Pulmonary artery endothelial cell (primary cell): ENCODE measurements around the gene MAFG. TPM values are rescaled to one million over a fixed set of nuclear protein-coding genes. Genes with fewer than 3 reads are reported as not detected.
A peak's percentile ranks its signal among the peaks of the same experiment; 100 is the strongest.

Source experiments
- DNase-seq: peaks from one replicate; pipeline ENCODE4 v3.0.0-alpha.2; 2011; ENCODE audit warnings: low read depth, low spot score
- total RNA-seq: library from RNA; depleted of rRNA; stranded (reverse); fragments of >200 nt; gene quantifications from 2 replicates; pipeline ENCODE4 v1.2.3, GENCODE V29; 2014

Gene MAFG
- total RNA-seq, 1 donor from 2014 or later: 18.3 TPM

DNA sequence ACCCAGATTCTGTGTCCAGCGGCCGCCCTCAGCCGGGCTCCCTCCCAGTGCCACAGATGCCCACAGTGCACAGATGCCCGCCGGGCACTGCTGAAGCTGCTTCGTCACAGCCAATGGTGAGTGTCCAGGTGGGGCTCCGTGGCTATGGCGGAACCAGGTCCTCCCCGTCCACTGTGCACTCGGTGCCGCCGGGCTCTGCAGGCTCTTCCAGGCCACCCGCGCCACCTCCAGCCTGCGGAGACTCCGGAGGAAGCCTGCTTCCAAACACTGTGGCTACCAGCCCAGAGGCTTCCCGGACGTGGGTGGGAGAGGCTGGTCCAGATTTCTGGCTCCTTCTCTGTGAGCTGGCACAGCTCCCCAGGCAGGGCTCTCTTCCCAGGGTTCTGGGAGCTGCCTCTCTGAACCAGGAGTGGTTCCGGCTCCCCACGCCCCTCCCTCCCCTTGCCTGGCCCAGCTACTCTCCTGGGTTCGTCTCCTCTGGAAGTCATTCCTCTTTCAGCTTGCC is 12.4 kb upstream of the MAFG start:
- DNase-seq: no peak

DNA sequence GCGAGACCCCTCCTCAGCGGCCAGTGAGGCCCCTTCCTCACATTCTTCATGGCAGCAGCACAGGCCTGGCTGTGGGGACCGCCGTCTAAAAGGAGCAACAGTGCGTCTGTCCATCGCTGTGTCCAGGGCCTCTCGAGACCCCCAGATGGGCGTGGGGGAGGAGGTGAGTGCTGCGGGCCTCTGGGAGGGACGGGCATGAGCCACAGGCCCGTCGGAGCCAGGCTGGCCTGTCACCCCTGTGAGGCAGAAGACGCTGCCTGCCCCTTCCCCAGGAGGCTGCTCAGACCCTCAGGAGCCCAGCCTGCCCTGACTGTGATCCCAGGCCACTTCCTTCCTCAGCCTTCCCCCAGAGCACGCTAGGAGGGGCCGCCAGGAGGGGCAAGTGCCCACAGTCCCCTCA is 11.7 kb upstream of the MAFG start:
- no peak for DNase-seq

DNA sequence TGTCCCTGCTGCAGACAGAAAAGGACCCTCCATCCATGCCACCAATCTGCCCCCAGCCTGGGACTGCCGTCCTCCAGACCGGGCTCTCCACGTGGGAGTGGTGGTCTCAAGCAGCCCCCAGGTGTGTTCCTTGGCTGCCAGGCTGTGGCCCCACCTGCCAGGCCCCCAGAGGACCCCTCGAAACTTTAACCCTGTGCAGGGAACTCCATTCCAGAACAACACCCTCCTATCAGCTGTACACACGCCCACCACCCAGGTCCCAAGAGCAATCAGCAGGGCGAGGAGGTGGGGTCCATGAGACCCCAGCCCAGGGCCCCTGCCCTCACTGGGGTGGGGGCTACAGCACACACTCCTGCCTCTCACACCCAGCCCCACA is 8.2 kb upstream of the MAFG start:
- DNase-seq: no peak

DNA sequence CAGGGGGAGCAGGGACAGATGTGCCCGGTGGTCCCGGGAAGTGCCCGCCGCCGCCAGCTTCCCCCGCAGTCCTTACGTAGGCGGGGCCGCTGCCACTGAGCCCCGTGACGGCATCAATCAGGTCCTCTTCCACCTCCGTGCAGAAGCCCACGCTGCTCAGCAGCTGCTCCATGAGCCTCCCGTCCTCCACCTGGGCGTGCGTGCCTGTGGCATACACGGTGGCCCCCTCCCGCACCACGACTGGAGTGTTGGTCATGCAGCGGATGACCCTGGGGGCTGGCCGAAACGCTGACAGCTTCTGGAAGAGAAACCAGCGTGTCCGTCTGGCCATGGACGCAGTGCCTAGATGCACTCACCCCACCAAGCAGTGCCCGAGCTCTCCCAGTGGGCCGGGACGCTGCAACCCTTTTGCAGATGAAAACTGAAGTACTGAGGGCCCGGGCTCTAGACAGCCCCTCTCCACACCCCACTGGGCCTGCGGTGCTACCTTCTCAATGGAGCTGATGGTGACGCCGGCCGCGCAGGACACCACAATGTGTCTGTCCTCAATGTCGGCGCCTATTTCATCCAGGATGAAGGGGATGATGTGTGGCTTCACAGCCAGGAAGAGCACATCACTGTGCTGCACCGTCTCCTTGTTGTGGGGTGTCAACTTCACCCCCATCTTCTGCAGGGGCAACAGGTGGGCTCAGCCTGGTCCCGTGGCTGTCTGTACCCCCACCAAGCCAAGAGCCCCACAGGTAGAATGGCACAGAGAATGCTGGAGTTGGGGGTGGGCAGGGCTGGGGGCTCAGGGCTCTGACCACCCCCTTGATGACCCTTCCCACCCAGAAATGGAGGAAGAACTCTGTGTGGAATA is 7.5 kb upstream of the MAFG start:
- DNase-seq: no peak

DNA sequence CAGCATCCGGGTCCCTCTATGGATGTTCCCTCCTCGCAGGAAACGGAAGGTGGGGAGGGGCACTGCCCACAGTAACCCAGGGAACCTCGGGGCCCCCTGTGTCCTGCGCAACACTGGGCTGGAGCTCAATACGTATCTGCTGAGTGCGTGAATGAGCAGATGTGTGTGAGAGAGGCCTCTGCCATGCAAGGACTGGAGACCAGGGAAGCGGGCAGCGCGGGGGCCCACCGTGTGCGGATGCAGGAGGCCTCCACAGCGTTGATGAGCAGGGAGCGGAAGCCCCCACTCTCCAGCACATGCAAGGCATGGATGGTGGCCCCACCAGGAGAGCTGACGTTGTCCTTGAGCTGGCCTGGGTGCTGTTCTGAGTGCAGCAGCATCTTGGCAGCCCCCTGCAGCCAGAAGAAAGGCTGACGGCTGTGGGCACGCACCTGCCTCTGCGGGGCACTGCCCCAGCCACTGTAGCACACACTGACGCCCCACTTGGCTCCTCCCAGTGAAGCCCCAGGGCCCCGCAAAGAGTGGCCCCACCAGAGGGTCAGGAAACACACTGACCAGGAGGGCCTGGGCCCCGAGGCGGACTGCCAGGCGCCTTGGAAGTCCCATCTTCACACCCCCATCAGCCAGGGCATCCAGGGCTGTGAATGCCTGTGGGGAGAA is 6.7 kb upstream of the MAFG start:
- DNase-seq: no peak

DNA sequence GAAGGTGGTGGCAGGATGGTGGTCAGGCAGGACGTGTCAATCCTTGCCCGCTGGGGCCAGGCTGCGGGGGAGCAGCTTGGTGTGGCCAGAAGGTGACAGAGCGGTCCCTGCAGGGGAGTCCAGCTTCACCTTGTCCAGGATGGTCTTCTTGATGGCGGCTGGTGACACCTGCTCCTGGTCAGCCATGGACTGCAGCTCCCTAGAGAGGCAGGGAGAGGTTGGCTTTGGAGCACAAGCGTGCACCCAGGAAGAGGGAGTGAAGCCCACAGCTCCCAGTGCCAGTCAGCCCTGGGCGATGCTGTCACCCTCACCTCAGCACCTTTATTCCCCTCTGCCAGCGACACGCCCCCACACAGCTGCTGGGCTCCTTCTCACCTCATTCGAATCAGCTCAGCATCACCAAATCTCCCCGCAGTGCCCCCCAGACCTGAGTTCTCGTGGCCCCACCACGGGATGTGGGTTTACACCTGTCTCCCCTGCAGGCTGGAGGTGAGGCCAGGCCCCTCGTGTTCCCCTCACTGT is 5.7 kb upstream of the MAFG start:
- no peak for DNase-seq

DNA sequence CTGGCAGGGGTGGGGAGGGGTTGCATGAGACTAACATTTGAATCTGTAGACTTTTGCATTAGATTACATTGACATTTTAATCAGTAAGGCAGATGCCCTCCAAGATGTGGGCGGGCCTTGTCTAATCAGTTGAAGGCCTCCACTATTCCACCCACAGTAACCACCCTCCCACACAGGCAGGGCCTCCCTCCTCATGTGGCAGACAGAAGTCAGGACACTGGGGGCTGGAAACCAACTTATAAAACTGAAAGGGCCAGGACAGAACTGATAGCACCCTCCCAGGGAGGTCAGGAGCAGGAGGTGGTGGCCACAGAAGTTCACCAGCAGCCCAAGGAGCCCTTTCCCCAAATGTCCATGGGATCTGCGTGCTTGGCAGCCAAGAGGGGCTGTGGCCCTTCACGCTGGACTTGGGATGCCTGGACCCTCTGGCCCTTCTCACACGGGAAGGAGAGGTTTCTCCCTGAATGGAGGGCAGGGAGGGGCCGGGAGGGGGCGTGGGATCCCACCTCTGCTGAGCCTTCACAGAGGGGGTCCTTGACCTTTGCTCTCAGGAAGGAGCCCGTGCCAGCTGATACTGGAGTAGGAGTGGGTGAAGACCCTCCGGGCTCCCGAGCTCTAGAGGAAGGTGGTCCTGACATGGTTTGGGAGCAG is 4.9 kb upstream of the MAFG start:
- DNase-seq: no peak

DNA sequence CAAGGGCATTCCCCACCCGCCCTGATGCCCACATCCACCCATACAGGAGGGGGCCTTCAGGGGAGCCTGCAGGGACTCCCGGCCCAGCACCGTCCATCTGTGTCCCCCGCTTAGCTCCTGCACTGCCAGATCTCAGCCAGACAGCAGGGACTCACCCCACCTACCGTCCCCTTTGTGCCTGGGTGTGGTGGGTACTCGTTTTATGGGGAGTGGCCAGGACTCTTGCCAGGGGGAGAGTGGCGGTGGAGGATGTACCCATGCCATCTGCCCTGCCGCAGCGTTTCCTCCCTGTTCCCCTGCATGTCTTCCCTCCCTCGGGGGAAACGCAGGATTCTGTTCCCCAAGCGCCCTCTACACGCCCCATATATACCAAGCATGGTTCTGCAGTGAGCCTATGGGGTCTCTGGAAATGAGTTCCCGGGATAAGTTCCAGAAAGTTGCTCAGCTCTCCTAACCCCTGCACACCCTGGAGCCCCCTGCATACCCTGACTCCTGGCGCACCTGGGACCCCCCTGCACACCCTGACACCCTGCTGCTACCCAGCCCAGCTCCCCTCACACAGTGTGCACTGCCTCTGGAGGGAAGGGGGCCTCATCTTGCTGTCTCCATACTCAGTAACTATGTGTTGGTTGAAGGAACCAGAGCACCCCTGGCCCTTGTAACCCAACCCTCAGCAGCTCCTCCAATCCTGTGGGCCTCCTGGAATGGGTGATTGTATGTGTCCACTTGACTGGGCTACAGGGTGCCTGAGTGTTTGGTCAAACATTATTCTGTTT is 4.2 kb upstream of the MAFG start:
- DNase-seq: no peak

DNA sequence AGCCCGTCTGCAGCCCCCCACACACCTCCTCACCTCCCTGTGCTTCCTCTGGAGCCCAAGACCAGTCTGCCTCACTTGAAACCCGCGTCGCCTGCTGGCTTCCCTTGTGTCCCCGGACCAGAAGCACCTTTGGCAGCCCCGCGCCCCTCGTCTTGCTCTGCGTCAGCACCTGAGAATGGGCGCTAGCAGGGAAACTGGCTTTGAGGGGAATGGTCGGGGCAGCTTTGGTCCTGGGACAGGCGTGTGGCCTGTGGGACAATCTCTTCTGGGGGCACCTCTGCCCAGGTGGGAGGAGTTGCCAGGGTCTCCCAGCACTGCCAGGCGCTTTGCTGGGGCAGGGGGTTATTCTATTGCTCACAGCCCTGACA is 3.6 kb upstream of the MAFG start:
- DNase-seq: no peak

DNA sequence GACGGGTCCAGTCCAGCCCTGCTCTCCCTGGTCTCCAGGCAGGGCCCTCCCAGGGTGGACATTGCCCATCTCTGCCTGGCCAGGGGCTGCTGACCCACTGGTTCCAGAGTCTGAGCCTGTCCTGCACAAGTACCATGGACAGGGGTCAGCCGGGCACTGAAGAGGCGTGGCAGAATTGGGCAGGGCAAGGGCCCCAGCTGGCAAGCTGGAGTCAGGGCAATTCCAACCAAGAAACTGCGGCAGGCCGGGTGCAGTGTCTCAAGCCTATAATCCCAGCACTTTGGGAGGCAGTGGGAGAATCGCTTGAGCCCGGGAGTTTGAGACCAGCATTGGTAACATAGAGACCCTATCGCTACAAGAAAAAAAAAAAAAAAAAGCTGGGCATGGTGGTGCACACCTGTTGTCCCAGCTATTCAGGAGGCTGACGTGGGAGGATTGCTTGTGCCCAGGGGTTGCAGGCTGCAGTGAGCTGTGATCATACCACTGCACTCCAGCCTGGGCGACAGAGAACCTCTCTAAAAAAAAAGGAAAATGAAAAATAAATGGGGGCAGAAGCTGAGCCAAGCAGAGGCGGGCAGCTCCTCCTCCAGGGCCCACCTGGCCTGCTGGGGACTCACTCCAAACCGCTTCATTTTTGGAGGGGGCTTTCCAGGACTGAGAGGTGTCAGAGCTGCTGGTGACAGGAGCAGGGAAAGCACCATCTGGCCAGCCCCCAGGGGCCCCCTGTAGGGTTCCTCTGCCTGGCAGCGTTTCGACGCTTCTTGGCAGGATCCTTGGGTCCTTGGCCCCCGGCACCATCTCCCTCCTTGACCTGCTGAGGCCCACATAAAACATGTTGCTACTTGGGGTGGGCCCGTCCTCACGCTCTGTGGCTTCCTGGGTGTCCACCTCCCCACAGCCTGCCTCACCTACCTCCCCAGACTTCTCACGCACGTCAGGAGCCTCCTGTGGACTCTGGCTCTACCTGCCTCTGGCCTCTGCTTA is 2.9 kb upstream of the MAFG start:
- no peak for DNase-seq

DNA sequence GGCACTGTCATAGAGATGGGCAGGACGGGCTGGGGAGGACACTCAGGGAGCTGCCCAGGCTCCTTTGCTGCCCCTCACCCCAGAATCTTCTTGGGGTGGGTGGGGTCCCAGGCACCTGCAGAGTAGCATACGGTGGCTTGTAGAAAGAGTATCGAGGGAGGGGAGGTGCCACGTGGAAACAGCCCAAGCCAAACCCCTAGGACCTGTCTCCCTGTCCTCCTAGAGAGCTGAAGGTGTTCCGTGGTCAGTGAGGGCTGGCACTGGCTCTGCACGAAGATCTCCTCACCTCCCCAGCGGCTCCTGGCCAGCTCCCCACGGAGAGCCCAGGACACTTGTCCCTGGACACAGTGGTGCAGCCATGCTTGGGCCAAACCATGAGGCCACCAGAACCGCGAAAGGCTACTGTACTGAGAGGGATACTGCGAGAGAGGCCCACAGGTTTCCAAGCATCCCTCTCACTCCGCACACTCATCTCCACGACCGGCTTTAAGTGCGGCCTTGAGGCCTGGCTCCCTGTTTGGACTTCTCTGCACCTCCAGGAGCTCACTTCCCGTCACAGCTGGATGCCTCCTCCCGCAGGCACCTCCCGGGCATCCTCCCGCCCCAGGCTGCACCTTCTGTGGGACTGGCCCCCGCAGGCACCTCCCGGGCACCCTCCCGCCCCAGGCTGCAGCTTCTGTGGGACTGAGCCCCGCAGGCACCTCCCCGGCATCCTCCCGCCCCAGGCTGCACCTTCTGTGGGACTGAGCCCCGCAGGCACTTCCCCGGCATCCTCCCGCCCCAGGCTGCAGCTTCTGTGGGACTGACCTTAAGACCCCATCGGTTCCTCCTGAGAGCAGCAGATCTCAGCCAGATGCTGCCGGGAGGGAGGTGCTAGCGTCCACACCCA is 2.0 kb upstream of the MAFG start:
- no peak for DNase-seq

DNA sequence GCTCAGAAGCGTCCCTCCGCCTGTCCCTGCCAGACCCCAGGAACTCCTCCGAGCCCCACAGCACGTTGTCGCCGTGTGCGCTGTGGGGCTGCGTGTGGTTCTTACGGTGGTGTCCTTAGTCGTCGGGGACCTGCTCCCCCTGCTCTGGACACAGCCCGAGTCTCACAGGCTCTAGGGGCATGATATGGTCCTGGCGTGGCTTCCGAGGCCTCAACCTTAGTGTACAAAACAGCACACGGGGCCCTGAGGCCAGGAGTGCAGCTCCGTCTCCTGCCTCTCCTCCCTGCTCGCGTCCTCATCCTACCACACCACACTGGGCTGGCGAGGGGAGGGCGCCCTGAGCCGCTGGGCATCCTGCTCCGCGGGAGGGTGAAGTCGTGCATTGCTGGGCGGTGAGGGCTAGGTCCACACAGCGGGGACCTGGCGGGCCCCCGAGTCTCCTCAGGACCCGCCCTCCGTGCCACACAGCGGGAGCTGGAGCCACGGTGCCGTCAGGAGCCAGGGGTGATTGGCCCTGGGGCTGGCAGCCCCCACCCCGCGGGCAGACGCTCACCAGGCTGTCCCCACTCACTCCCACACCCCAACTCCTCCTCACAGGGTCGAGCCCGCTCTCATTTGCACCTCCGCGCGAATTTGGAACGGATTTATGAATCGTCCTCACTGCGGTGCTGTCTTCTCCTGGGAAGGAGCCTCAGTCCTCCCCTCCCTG is 1.2 kb upstream of the MAFG start:
- DNase-seq: no peak

DNA sequence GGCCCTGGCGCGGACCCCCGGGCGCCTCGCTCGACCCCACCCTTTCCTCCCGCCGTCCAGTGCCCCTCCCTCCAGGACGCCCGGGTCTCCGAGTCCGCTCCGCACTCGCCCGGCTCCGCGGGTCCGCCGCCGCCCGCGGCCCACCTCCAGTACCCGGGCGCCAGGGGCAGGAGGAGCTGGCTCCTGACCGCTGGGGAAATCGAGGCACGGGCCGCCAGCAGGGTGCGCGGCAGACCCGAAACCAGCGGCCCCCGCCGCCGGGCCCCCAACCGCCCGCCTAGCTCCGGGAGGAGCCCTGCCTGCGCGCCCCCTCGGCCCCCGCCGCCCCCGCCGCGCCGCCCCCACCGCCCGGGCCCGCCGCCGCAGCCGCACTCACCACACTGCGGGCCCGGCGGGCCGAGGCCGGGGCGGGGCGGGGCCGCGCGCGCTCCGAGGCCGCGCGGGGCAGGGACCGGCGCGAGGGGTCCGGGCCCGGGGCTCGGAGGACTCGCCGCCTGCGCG is 333 bp downstream of the MAFG start:
- no peak for DNase-seq

DNA sequence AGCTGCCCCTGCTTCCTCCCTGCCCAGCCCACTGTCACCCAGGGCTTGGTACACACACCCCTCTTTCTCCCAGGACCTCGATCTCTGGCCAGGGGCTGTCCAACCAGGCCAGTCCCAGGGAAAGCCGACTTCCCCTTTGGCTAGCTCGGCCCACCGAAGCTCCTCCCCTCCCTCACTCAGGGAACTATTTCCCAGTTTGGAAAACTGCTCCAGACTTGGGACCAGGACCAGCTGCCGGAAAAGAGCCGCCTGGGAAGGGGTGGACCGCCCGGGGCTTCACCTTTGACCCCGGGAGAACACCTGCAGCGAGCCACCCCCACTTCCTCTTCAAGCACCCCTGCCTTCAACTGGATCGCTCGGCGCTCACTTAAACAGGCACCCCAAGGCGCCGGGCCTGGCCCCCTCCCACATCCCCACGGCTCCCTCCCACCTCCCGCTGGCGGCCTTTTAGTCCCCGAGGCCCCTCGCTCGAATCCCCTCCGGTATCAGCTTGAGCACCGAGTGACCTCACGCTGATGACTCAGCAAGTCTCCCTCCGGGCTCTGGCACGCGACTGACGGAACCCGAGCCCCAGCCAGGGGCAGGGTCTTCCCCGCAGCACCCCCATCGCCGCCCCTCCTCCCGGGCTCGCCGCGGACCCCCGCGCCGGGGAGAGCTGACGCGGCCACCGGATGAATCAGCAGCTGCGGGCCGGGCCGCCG is 934 bp downstream of the MAFG start:
- DNase-seq: peak; percentile 27

DNA sequence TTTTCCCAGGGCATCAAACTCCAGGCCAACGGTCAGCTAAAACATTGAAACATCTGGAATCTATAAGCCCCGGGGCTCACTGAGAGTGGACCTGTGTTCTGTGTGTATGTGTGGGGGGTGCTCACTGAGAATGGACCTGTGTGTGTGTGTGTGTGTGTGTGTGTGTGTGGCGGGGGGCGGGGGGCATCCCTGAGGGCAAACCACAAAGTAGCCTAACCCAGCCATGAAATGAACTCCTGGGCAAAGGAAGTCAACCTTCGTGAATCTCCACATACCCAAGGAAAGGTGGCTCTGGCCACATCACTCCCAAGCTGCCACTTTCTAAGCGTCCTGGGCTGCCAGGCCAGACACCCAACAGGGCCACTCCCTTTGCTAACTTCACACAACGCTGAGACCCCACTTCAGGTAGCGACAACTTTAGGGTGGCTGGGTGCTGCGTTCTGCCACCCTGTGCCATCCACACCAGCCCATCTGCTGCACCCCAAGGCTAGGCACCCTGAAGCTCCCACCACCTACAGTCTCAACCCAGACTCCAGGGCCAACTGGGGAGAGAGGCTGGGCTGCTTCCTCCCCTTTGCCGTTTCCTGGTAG is 1.6 kb downstream of the MAFG start:
- DNase-seq: no peak

DNA sequence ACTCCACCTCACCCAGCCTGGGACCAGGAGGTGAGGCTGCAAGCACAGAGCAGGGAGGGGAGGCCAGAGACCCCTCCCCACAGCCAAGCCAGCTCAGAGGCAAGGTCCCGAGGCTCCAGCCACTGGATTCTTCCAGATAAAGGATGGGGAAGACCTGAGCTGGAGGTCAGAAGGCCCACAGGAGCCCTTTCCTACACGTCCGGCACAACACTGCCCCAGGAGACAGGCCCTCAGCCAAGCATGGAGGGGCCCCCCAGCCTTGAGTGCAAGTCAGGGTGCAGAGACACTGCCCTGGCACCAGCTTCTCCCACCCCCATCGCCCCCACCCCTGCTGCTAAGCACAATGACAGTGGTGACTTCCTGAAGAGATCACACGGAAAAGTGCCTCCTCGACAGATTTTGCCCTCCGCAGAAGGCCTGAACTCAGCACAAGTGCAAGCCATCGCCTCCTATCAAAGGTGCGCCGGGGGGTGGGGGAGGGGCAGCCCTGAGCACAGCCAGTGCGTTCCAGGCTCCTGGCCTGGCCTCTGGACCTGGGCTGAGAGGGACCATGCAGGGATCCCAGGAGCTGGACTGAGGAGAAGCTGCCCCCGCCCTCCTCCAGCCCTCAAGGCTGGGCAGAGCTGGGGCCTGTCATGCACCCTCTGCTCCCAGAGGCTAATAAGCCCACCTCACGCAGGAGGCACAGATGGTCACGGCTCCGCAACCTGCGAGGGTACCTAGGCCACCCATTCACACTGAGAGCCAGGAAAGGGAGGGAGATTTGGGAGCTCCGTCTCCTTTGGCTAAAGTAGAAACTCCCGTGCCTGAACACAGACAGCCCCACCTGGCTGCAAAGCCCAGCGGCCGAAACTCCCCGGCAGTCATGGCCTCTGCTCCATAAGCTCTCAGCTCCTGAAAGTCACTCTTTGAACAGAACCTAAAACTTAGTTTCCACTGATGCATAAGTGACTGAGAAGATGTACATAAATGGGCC is 2.7 kb downstream of the MAFG start:
- no peak for DNase-seq
